Mucosa of rectum (tissue), 2 donors: ENCODE measurements around the gene IL23R.

Source experiments
- H3K27ac ChIP-seq, 2 donors: one replicate each; pipeline ENCODE4 v1.7.0; 2013; ENCODE audit warnings: inconsistent platforms in 2 of 2, low read depth in 2 of 2, low read length in 2 of 2
- H3K27me3 ChIP-seq, 2 donors: one replicate each; pipeline ENCODE4 v1.7.0; 2013; ENCODE audit warnings: low read length in 2 of 2; ENCODE audit not compliant: control insufficient read depth in 2 of 2, insufficient read depth in 2 of 2
- H3K36me3 ChIP-seq, 2 donors: one replicate each; pipeline ENCODE4 v1.7.0; 2013; ENCODE audit warnings: low read length in 2 of 2; ENCODE audit not compliant: control insufficient read depth in 2 of 2, insufficient read depth in 2 of 2
- H3K4me1 ChIP-seq, 2 donors: one replicate each; pipeline ENCODE4 v1.7.0; 2013; ENCODE audit warnings: low read length in 2 of 2, mild to moderate bottlenecking in 1 of 2; ENCODE audit not compliant: control insufficient read depth in 2 of 2, insufficient read depth in 2 of 2
- H3K4me3 ChIP-seq, 2 donors: one replicate each; pipeline ENCODE4 v1.7.0; 2013; ENCODE audit warnings: low read length in 2 of 2
- H3K9ac ChIP-seq, 2 donors: one replicate each; pipeline ENCODE4 v1.7.0; 2013; ENCODE audit warnings: low read length in 2 of 2, low read depth in 1 of 2, mild to moderate bottlenecking in 1 of 2
- H3K9me3 ChIP-seq, 2 donors: one replicate each; pipeline ENCODE4 v1.7.0; 2013; ENCODE audit warnings: low read length in 2 of 2; ENCODE audit not compliant: control insufficient read depth in 2 of 2
- donor health status: healthy.
- donor health status: Normal muscosa, but diverticular disease.

Gene IL23R, protein sequence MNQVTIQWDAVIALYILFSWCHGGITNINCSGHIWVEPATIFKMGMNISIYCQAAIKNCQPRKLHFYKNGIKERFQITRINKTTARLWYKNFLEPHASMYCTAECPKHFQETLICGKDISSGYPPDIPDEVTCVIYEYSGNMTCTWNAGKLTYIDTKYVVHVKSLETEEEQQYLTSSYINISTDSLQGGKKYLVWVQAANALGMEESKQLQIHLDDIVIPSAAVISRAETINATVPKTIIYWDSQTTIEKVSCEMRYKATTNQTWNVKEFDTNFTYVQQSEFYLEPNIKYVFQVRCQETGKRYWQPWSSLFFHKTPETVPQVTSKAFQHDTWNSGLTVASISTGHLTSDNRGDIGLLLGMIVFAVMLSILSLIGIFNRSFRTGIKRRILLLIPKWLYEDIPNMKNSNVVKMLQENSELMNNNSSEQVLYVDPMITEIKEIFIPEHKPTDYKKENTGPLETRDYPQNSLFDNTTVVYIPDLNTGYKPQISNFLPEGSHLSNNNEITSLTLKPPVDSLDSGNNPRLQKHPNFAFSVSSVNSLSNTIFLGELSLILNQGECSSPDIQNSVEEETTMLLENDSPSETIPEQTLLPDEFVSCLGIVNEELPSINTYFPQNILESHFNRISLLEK

DNA sequence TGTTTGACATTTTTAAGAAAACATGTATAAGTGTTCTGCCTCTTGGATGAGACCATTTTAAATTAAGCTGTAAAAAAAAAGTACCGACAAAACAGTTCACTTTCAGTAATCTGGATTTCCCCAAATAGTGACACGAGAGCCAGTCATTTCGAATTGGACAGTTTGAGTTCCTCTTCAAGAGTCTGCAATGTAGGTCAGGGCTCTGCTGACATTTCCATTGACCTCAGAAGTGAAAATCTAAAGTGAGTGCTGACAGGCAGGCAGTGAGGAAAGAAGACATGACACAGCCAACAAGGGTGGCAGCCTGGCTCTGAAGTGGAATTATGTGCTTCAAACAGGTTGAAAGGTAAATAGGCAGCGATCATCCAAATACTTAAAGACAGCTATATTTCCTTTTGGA lies at the start of gene IL23R:
IL23R (plus strand) TSS at position 259 of the 400 bp plus-strand sequence. CDS start 1,667 bp downstream, outside the sequence.
- Histone ChIP-seq H3K9me3 (no peaks in the 10 kb centered on the region), H3K36me3 (no peaks in the 10 kb centered on the region), H3K9ac (no peak within 1 kb of the TSS), H3K27me3 (no peaks in the 10 kb centered on the region), H3K4me3 (no peak within 1 kb of the TSS), H3K27ac (no peak within 1 kb of the TSS), H3K4me1 (no peaks in the 10 kb centered on the region)

DNA sequence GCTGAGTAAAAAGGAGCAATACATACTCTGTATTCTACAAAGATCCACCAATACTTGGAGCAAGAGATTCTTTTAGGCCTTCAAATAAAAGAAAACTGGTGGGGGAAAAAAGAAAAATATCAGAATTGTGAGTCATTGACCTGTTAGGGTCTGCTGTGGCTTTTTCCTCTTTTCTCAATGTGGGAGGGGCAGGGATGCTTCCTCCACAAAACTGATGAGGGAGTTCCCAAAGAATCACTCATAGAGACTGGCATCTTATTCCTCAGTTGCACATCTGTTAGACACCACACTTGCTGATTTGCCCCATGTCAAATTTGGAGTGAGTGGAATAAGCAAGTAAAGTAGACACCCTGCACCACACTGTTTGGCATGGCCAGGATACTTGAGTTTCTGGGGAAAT lies 48.1 kb upstream of the IL23R start:
- no peak overlapping the region for H3K9ac ChIP-seq
- peaks cover 0 to 3% of the 10 kb centered on the region in 2 donors for H3K9me3 ChIP-seq
- no peaks in the 10 kb centered on the region for H3K27me3 ChIP-seq
- no peaks in the 10 kb centered on the region for H3K36me3 ChIP-seq
- H3K27ac ChIP-seq, result no peak overlapping the region
- no peaks in the 10 kb centered on the region for H3K4me1 ChIP-seq
- H3K4me3 ChIP-seq, result no peak overlapping the region

DNA sequence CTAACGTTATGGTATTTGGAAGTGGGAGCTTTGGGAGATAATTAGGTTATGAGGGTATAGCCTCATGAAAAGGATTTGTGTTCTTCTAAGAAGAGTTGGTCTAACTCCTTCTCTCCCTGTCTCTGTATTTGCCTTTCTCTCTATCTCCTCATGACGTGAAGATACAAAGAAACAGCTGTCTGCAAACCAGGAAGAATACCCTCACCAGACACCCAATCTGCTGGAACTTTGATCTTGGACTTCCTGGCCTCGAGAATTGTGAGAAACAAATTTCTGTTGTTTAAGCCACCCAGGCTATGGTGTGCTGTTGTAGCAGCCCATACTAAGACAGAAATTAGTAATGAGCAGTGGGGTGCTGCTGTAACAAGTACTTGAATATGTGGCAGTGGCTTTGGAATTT lies 47.6 kb upstream of the IL23R start:
- Histone ChIP-seq H3K9me3 (peaks cover 0 to 3% of the 10 kb centered on the region in 2 donors), H3K36me3 (no peaks in the 10 kb centered on the region), H3K4me1 (no peaks in the 10 kb centered on the region), H3K27ac (no peak overlapping the region), H3K9ac (no peak overlapping the region), H3K27me3 (no peaks in the 10 kb centered on the region), H3K4me3 (no peak overlapping the region)

DNA sequence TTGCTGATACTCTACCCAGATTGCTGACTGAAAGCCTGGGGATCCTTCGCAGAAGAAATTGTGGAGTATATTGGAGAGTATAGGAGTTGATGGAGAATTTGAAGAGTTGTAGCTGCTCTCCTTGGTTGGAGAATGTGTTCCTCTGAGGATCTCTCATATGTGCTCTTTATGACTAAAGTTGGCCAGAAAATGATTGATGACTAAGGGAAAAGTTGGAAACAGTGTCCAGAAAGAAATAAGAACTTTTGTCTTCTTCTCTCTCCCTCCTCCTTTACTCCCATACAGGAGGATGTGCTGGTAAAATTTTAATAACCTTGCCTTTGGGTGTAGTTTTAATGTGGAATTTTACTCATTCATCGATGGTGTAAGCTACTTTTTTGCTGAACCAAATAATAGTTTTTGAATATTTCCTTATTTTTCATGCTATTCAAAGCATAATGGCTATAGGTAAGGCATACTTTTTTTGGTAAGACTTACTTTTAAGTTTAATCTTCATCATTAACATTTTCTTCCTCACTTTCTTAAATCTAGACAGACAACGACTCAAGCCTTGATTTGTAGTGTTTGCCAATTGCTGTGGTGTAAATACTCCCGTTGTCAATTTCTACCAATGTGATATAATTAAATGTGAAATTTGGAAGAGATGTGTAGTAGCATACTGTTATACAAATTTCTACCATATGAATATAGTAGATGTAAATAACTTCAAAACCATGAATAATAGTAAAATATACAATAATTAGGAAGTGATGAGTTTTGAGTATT lies 45.2 kb upstream of the IL23R start:
- H3K27me3 ChIP-seq, result no peaks in the 10 kb centered on the region
- H3K36me3 ChIP-seq, result no peaks in the 10 kb centered on the region
- H3K4me1 ChIP-seq, result no peaks in the 10 kb centered on the region

DNA sequence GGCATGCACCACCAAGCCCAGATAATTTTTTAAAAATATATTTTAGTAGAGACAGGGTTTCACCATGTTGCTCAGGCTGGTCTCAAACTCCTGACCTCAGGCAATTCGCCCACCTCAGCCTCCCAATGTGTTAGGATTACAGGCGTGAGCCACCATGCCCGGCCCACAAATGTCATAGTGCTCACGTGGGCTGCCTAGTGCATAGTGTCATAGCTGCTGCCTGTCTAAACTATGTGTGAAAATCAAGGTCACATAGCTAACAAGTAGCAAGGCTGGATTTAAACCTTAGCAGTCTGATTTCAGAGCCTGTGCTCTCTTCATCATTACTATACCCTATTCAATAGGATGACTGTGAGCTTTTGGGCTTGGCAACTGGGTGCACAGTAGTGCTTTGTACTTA lies 41.8 kb upstream of the IL23R start:
- no peak overlapping the region for H3K4me3 ChIP-seq
- H3K4me1 ChIP-seq, result no peaks in the 10 kb centered on the region
- H3K27me3 ChIP-seq, result no peaks in the 10 kb centered on the region
- H3K27ac ChIP-seq, result no peak overlapping the region
- no peaks in the 10 kb centered on the region for H3K9me3 ChIP-seq
- no peaks in the 10 kb centered on the region for H3K36me3 ChIP-seq
- H3K9ac ChIP-seq, result no peak overlapping the region

More for the DNA sequence above, 45.2 kb upstream of the IL23R start:
- Histone ChIP-seq H3K9ac (no peak overlapping the region), H3K27ac (no peak overlapping the region), H3K9me3 (no peaks in the 10 kb centered on the region), H3K4me3 (no peak overlapping the region)

DNA sequence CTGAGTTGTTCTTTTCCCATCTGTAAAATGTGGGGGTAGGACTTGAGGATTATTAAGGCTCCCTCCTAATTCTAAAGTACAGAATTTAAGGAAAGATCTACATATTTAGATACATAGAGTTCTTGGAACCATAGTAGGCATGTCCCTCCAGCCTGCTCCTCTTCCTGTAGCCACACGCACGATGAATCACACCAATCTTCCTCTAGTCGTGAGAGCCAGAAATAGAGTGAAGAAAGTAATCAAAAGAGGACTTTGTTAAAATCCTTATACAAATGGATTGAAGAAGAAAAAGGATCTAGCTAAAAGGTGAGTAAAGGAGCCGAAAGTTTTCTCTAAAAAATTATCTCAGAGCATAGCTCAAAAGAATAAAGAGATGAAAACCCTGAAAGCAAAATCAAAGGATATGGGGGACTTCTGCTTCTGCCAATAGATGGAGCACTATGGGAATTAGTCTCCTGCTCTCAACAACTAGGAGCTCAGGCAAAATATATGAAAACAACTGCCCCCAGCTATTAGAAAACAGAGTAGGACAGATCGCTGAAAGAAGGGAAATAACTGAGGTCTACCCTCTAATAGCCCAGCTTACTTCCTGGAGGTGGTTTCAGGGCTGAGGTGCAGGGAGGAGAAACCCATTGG lies 40.0 kb upstream of the IL23R start:
- Histone ChIP-seq H3K36me3 (no peaks in the 10 kb centered on the region), H3K27ac (no peak overlapping the region), H3K4me1 (no peaks in the 10 kb centered on the region), H3K4me3 (no peak overlapping the region), H3K9me3 (no peaks in the 10 kb centered on the region), H3K9ac (no peak overlapping the region), H3K27me3 (no peaks in the 10 kb centered on the region)

DNA sequence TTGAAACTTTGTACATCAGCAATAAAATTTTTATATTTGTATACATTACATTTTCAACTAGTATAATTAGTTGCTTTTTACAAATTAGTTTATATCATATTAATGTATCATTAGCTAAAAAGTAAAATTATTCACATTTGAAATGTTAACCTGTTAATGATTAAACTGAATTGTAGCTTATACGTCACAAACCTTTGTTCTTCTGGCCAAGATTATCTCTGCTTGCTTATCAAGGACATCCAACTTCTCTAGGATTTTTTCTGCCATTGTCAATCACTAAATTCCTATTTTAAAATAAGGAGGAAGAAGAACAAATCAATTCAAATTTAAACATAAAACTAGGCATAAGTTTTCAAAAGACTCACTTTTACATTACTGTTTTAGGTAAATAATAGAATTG lies 39.3 kb upstream of the IL23R start:
- H3K9me3 ChIP-seq, result no peaks in the 10 kb centered on the region
- H3K27me3 ChIP-seq, result no peaks in the 10 kb centered on the region
- no peak overlapping the region for H3K9ac ChIP-seq
- no peaks in the 10 kb centered on the region for H3K4me1 ChIP-seq
- no peak overlapping the region for H3K4me3 ChIP-seq
- no peak overlapping the region for H3K27ac ChIP-seq
- H3K36me3 ChIP-seq, result no peaks in the 10 kb centered on the region

DNA sequence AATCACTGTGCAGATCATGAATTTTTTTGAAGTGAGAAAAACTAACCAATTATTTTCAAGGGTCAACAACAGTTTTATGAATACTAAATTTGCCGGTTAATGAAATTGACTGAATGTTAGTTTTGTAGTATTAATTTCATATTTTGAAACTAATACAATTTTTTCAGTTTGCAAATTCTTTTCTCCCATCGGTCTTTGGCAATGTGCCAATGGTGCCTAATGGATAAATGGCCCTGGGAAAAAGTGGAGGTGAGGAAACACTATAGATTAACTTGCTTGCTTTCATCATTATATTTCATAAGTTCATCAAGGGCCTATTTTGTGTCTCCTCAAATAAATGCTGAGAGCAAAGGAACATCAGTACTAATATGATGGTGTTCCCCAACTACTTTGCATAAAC lies 35.6 kb upstream of the IL23R start:
- Histone ChIP-seq H3K9ac (no peak overlapping the region), H3K27ac (no peak overlapping the region), H3K27me3 (no peaks in the 10 kb centered on the region), H3K9me3 (no peaks in the 10 kb centered on the region), H3K4me3 (no peak overlapping the region), H3K4me1 (peaks cover 0 to 7% of the 10 kb centered on the region in 2 donors), H3K36me3 (no peaks in the 10 kb centered on the region)

DNA sequence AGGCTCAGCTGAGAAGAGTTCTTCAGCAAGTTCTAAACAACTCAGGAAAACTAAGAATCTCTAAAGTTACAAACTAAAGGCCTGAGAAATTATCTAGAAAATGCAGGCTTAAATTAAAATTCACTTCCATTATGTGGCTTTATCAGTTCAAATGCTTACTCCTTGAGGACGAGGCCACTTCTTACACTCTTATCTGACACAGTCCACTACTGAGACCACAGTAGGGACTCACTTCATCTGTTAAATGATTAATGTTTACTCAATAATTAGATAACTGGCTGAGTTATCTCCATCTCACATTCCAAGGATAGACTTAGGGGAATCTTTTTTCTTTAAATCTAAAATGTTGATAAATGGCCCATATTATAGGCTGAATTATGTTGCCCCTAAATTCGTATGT lies 33.1 kb upstream of the IL23R start:
- Histone ChIP-seq H3K27ac (no peak overlapping the region), H3K36me3 (no peaks in the 10 kb centered on the region), H3K4me1 (peaks cover 14 to 25% of the 10 kb centered on the region in 2 donors), H3K27me3 (no peaks in the 10 kb centered on the region), H3K4me3 (no peak overlapping the region), H3K9ac (no peak overlapping the region), H3K9me3 (no peaks in the 10 kb centered on the region)
